Lower lobe of right lung (tissue), 2 donors: ENCODE data around the gene APLP2. TPM values are rescaled to one million over a fixed set of nuclear protein-coding genes. Genes with fewer than 3 reads are reported as not detected.
A peak's percentile ranks its signal among the peaks of the same experiment; 100 is the strongest.

Experiments
- ATAC-seq, 2 donors: fragments of 200-7000 bp; cut with Tn5 transposase; one replicate each; pipeline ENCODE4 v1.9.1; 2020 to 2022; ENCODE audit warnings: mild to moderate bottlenecking in 2 of 2, moderate library complexity in 2 of 2
- DNase-seq: peaks from one replicate; pipeline ENCODE4 v3.0.0-alpha.2; 2020
- H3K27ac ChIP-seq: fragments of 200-600 bp; one replicate; pipeline ENCODE4 v1.8.0; 2022
- H3K27me3 ChIP-seq: fragments of 200-600 bp; one replicate; pipeline ENCODE4 v1.8.0; 2022; ENCODE audit warnings: low read depth
- H3K36me3 ChIP-seq: fragments of 200-600 bp; one replicate; pipeline ENCODE4 v1.8.0; 2022; ENCODE audit warnings: mild to moderate bottlenecking
- H3K4me1 ChIP-seq: fragments of 200-600 bp; one replicate; pipeline ENCODE4 v1.8.0; 2022
- H3K4me3 ChIP-seq: fragments of 200-600 bp; one replicate; pipeline ENCODE4 v1.8.0; 2022; ENCODE audit warnings: mild to moderate bottlenecking
- H3K9me3 ChIP-seq: fragments of 200-600 bp; one replicate; pipeline ENCODE4 v1.8.0; 2022
- CTCF ChIP-seq: fragments of 200-600 bp; IDR thresholded peaks from one replicate; pipeline ENCODE4 v1.8.0; 2022; ENCODE audit warnings: antibody characterized with exemption, mild to moderate bottlenecking
- intact Hi-C: fragments of 100-400 bp; cut with DNase I; formaldehyde crosslinking; loops from one replicate; pipeline ENCODE4 v1.11.0; 2022
- total RNA-seq: library from RNA; stranded (reverse); fragmentation: NEBNext Ultra II Directional; extraction: Animal tissue kit (Norgen Biotek cat#: 25700); gene quantifications from one replicate; pipeline ENCODE4 v1.2.1, GENCODE V29; 2021
- donor health status: DM: no; HTN: yes; CAD: no; lungs with severe emphysema.

The APLP2 gene
- total RNA-seq, 1 donor from 2014 or later = 582 TPM

GRCh38 chr11:130161441-130162145, 91.9 kb downstream of the APLP2 start:
- ATAC-seq (no peak), DNase-seq (no peak)
- Histone ChIP-seq H3K36me3 (no peaks in the 10 kb centered on the region), H3K27ac (no peak overlapping the region), H3K4me3 (peak overlapping the region; percentile 59), H3K27me3 (peaks cover 13% of the 10 kb centered on the region), H3K4me1 (peaks cover 62% of the 10 kb centered on the region), H3K9me3 (no peaks in the 10 kb centered on the region)
- no peak for TF ChIP-seq CTCF
- intact Hi-C loops = no loop called here

DNA sequence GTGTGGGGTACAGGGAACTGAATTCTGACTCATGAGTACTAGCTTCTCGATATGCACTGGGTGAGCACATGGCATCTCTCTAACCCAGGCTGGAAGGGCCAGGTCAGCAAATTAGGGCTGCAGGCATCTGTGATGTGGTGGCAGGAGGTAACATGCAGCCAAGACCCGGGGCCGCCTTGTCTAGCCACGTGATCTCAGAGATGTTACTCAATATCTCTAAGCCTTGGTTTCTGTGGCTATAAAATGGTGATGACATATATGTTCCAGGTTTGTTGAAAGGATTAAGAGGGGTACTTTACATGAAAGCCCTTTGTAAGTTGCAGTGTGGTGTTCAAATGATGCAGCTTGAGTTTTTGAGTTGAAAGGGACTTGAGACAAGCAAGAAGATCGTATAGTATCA, 93.0 kb downstream of the APLP2 start:
- Histone ChIP-seq H3K36me3 (no peaks in the 10 kb centered on the region), H3K4me1 (peaks cover 62% of the 10 kb centered on the region), H3K4me3 (no peak overlapping the region), H3K9me3 (no peaks in the 10 kb centered on the region), H3K27ac (no peak overlapping the region), H3K27me3 (peaks cover 13% of the 10 kb centered on the region)
- TF ChIP-seq CTCF = no peak
- intact Hi-C loops = no loop called here
- ATAC-seq = no peak
- DNase-seq = no peak

DNA sequence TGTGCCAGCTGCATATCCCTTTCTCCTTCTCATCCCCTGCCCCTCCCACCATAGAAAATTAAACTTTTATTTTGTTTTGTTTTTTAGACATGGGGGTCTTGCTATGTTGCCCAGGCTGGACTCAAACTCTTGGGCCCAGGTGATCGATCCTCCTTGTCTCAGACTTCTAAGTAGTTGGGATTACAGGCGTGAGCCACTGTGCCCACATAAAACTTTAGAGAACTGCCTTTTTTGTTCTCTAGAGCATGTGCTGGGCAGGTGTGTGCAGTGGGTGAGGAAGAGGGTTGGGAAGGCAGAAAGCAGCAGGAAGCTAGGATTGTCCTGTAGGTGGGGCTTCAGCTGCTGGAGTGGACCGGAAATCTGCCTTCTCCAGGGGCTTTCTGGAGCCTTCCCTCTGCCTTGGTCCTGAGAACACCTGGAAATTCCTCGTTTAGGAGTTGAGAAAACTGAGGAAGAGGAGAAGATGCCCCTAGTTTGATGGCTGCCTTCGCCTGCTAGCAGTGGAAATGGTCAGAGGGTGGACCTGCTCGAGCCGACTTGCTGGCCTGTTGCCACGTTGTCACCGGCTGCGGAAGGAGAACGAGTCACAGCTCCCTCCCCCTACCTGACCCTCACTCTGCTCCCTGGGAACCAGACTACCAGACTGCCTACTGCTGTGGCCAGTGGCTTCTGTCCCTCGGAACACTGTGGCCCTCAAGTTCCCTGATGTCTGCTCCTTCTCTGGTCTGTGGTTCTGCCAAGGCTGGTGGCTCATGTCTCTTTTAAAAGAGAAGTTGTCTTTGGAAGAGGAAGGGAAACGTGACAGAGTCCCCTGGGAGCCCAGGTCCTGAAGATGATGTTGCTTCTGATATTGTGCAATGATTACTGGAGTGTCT, 93.9 kb downstream of the APLP2 start:
- no peak for TF ChIP-seq CTCF
- ATAC-seq (peak; percentile 16 to 17), DNase-seq (peak; percentile 66)
- no peaks in the 10 kb centered on the region for H3K36me3 ChIP-seq
- H3K4me3 ChIP-seq = no peak overlapping the region
- no peaks in the 10 kb centered on the region for H3K9me3 ChIP-seq
- peaks cover 62% of the 10 kb centered on the region for H3K4me1 ChIP-seq
- peaks cover 13% of the 10 kb centered on the region for H3K27me3 ChIP-seq
- peak overlapping the region; percentile 46 for H3K27ac ChIP-seq
- intact Hi-C loops = no loop called here

DNA sequence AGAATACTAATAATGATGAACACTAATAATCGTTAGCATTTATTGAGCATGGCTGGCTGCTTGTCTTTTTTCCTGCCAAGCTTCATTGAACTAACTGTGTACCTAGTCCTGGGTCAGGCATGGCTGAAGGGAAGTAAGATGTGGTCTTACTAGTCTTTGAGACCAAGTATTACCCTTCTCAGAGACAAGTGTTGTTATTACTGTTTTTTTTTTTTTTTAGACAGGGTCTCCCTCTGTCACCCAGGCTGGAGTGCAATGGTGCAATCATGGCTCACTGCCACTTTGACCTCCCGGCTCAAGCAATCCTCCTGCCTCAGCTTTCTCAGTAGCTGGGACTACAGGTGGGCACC, 94.5 kb downstream of the APLP2 start:
- Histone ChIP-seq H3K27ac (peak overlapping the region; percentile 46), H3K27me3 (peaks cover 11% of the 10 kb centered on the region), H3K4me3 (no peak overlapping the region), H3K9me3 (no peaks in the 10 kb centered on the region), H3K4me1 (peaks cover 61% of the 10 kb centered on the region), H3K36me3 (no peaks in the 10 kb centered on the region)
- intact Hi-C loops = no loop called here
- TF ChIP-seq CTCF = no peak
- ATAC-seq = no peak
- no peak for DNase-seq

DNA sequence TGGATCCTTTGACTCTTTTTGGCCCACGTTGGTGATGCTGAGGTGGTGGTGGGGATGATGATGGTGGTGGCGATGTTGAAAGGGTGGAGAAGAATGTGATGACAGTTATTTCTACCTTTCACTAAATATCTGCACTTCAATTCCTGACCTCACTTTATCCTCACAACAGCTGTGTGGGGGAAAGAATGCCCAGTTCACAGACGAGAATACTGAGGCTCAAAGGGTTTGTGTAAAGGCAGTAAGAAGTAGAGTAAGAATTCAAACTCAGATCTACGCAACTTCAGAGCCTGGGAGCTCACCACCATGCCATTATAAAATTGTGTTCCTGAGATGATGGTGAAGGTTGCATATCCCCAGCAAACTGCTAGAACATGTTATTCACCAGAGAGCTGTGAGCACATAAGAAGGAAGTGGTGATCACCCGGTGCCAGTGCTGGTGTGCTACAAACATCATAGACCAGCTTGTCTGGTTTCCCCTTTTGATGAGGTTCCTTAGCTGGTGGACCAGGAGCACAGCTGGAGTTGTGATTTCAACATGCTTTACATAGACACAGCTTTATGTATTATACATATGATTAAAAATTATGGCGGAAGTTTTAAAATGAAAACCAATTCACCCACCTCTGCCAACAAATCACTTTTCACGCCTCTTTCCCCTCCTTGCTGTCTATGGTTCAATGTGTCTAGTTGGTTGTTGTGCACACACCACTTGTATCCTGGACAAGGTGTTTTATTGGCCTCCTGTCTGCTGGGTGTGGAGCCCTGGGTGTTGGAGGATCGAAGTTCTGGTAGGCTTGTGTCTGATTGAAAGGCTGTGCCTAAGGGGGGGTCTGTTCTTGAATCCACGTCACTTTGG, 96.1 kb downstream of the APLP2 start:
- Histone ChIP-seq H3K4me1 (peaks cover 47% of the 10 kb centered on the region), H3K9me3 (no peaks in the 10 kb centered on the region), H3K27ac (peak overlapping the region; percentile 18), H3K4me3 (no peak overlapping the region), H3K36me3 (no peaks in the 10 kb centered on the region), H3K27me3 (peaks cover under 1% of the 10 kb centered on the region)
- DNase-seq (no peak), ATAC-seq (peak; percentile 39 to 63)
- intact Hi-C loops = no loop called here
- TF ChIP-seq CTCF = no peak
